Right forelimb (tissue), 1 donor: ENCODE measurements around the gene BACE1-AS.

Experiments
- DNase-seq: peaks from one replicate; pipeline ENCODE4 v3.0.0-alpha.2; 2018

BACE1-AS gene

GRCh38 chr11:117327567-117328374 lies 36.6 kb downstream of the BACE1-AS start, which contains the start of gene CEP164:
Gene CEP164 (plus strand): TSS chr11:117327854. CDS start chr11:117338587, 10,733 bp downstream.
- peak; percentile 96 for DNase-seq

- DNase-seq, result no peak
These were observed 37.3 kb downstream of the BACE1-AS start for GRCh38 chr11:117328375-117329010.

GRCh38 chr11:117332843-117333242 lies 41.7 kb downstream of the BACE1-AS start:
- no peak for DNase-seq

GRCh38 chr11:117333917-117334316 lies 42.8 kb downstream of the BACE1-AS start:
- no peak for DNase-seq

GRCh38 chr11:117334896-117335295 lies 43.8 kb downstream of the BACE1-AS start:
- no peak for DNase-seq

- DNase-seq, result no peak
These were observed 44.3 kb downstream of the BACE1-AS start for GRCh38 chr11:117335399-117335798.

- DNase-seq, result no peak
These were observed 45.9 kb downstream of the BACE1-AS start for GRCh38 chr11:117337076-117337475.
